Stimulated activated CD4-positive, alpha-beta T cell treated with anti-CD3 and anti-CD28 coated beads, Interleukin-2, amount 100 ng/mL, for 48 hours (primary cell): ENCODE data around the gene BTBD8.

Experiments
- DNase-seq, 2 donors: peaks; one replicate each; pipeline ENCODE4 v3.0.0-alpha.2; 2020

Gene BTBD8

GRCh38 chr1:92094595-92094994, 14.4 kb downstream of the BTBD8 start:
- DNase-seq, result no peak

- DNase-seq, result no peak
These were observed 15.7 kb downstream of the BTBD8 start for GRCh38 chr1:92095874-92096273.

- DNase-seq, result no peak
These were observed 16.2 kb downstream of the BTBD8 start for GRCh38 chr1:92096317-92096716.

GRCh38 chr1:92105546-92106081, 25.5 kb downstream of the BTBD8 start:
- DNase-seq, result no peak

- DNase-seq, result no peak
These were observed 28.5 kb downstream of the BTBD8 start for GRCh38 chr1:92108631-92109030.

- no peak for DNase-seq
These were observed 37.4 kb downstream of the BTBD8 start for GRCh38 chr1:92117526-92117925.

- DNase-seq, result no peak
These were observed 38.7 kb downstream of the BTBD8 start for GRCh38 chr1:92118826-92119225.

GRCh38 chr1:92123868-92124267, 43.7 kb downstream of the BTBD8 start:
- no peak for DNase-seq

- no peak for DNase-seq
These were observed 45.1 kb downstream of the BTBD8 start for GRCh38 chr1:92125204-92125603.

- DNase-seq, result no peak
These were observed 45.9 kb downstream of the BTBD8 start for GRCh38 chr1:92126088-92126487.

GRCh38 chr1:92134331-92134730, 54.2 kb downstream of the BTBD8 start:
- DNase-seq, result no peak

- no peak for DNase-seq
These were observed 56.2 kb downstream of the BTBD8 start for GRCh38 chr1:92136341-92136740.

GRCh38 chr1:92154934-92155333, 74.8 kb downstream of the BTBD8 start:
- DNase-seq, result no peak

- DNase-seq, result no peak
These were observed 79.4 kb downstream of the BTBD8 start for GRCh38 chr1:92159593-92159992.

GRCh38 chr1:92165389-92165788, 85.2 kb downstream of the BTBD8 start:
- no peak for DNase-seq

GRCh38 chr1:92167151-92167550, 87.0 kb downstream of the BTBD8 start:
- DNase-seq, result no peak

GRCh38 chr1:92168657-92169056, 88.5 kb downstream of the BTBD8 start:
- no peak for DNase-seq

- DNase-seq, result no peak
These were observed 89.3 kb downstream of the BTBD8 start for GRCh38 chr1:92169214-92170005.

GRCh38 chr1:92184632-92185031, 104.5 kb downstream of the BTBD8 start:
- DNase-seq, result no peak

- DNase-seq, result no peak
These were observed 105.9 kb downstream of the BTBD8 start for GRCh38 chr1:92186081-92186480.

GRCh38 chr1:92188436-92189255, 108.5 kb downstream of the BTBD8 start:
- DNase-seq, result no peak

GRCh38 chr1:92191726-92192125, 111.6 kb downstream of the BTBD8 start:
- DNase-seq, result no peak

- DNase-seq, result no peak
These were observed 112.1 kb downstream of the BTBD8 start for GRCh38 chr1:92192246-92192645.

GRCh38 chr1:92194511-92194910, 114.4 kb downstream of the BTBD8 start:
- no peak for DNase-seq
